HG03565 (cell line): ENCODE data around the gene OR10H4.
"Not testable (repeated sequence)": the region's sequence is repeated elsewhere in the genome, so short reads cannot be mapped to it uniquely, and the experiment has no call there.

ENCODE experiments used
- ATAC-seq: cut with Tn5 transposase; IDR thresholded peaks from one replicate; pipeline ENCODE4 v1.9.1; 2021; ENCODE audit warnings: mild to moderate bottlenecking, moderate library complexity; ENCODE audit not compliant: unreplicated experiment

Gene OR10H4

GRCh38 chr19:15948223-15949058 is at the start of gene OR10H4:
Gene OR10H4 (plus strand): TSS chr19:15949008. CDS start chr19:15949008, 0 bp downstream.
- no peak for ATAC-seq

- ATAC-seq: not testable (repeated sequence)
These were observed 49.2 kb upstream of the OR10H4 start for GRCh38 chr19:15899561-15899960.

- ATAC-seq: not testable (repeated sequence)
These were observed 48.8 kb upstream of the OR10H4 start for GRCh38 chr19:15900032-15900431.

- ATAC-seq: no peak
These were observed 48.3 kb upstream of the OR10H4 start for GRCh38 chr19:15900504-15900903.

- ATAC-seq: no peak
These were observed 46.6 kb upstream of the OR10H4 start for GRCh38 chr19:15902254-15902653.

- not testable (repeated sequence) for ATAC-seq
These were observed 45.9 kb upstream of the OR10H4 start for GRCh38 chr19:15902898-15903297.

- no peak for ATAC-seq
These were observed 43.8 kb upstream of the OR10H4 start for GRCh38 chr19:15905026-15905425.

- no peak for ATAC-seq
These were observed 37.1 kb upstream of the OR10H4 start for GRCh38 chr19:15911599-15912235.

GRCh38 chr19:15913384-15913783 is 35.4 kb upstream of the OR10H4 start:
- ATAC-seq: no peak

GRCh38 chr19:15913830-15914229 is 35.0 kb upstream of the OR10H4 start:
- ATAC-seq: no peak

GRCh38 chr19:15915109-15915508 is 33.7 kb upstream of the OR10H4 start:
- ATAC-seq: no peak

- ATAC-seq: no peak
These were observed 29.6 kb upstream of the OR10H4 start for GRCh38 chr19:15919243-15919642.

GRCh38 chr19:15922021-15922420 is 26.8 kb upstream of the OR10H4 start:
- ATAC-seq: no peak

- ATAC-seq: no peak
These were observed 25.1 kb upstream of the OR10H4 start for GRCh38 chr19:15923702-15924101.

GRCh38 chr19:15926484-15926883 is 22.3 kb upstream of the OR10H4 start:
- ATAC-seq: no peak

- no peak for ATAC-seq
These were observed 20.5 kb upstream of the OR10H4 start for GRCh38 chr19:15928321-15928720.

GRCh38 chr19:15933761-15934331 is 15.0 kb upstream of the OR10H4 start:
- not testable (repeated sequence) for ATAC-seq

GRCh38 chr19:15934332-15935078 is 14.3 kb upstream of the OR10H4 start, which contains the start of gene CYP4F11:
Gene CYP4F11 (minus strand): TSS chr19:15934529. CDS start chr19:15934408, 121 bp downstream.
- ATAC-seq: no peak

GRCh38 chr19:15935167-15935702 is 13.6 kb upstream of the OR10H4 start:
- ATAC-seq: no peak

GRCh38 chr19:15936173-15936572 is 12.6 kb upstream of the OR10H4 start:
- no peak for ATAC-seq

- ATAC-seq: no peak
These were observed 11.9 kb upstream of the OR10H4 start for GRCh38 chr19:15936950-15937349.
